Nephron progenitor cell (in vitro differentiated cells): Measurements from ENCODE around the gene EMC1.

Experiments used
- DNase-seq: peaks from one replicate; pipeline ENCODE4 v3.0.0; 2021
- H3K27ac Mint-ChIP-seq: 2 replicates; pipeline ENCODE4 v1.8.0; 2021; ENCODE audit warnings: mild to moderate bottlenecking, moderate library complexity, mixed read lengths
- H3K27me3 Mint-ChIP-seq: 2 replicates; pipeline ENCODE4 v1.8.0; 2021; ENCODE audit warnings: mild to moderate bottlenecking, low read depth, mixed read lengths; ENCODE audit not compliant: poor library complexity
- H3K36me3 Mint-ChIP-seq: 2 replicates; pipeline ENCODE4 v1.8.0; 2021; ENCODE audit warnings: low read depth, mixed read lengths
- H3K4me1 Mint-ChIP-seq: 2 replicates; pipeline ENCODE4 v1.8.0; 2021; ENCODE audit warnings: mixed read lengths
- H3K4me3 Mint-ChIP-seq: 2 replicates; pipeline ENCODE4 v1.8.0; 2021; ENCODE audit warnings: mild to moderate bottlenecking, moderate library complexity, mixed read lengths
- H3K9me3 Mint-ChIP-seq: 2 replicates; pipeline ENCODE4 v1.8.0; 2021; ENCODE audit warnings: mild to moderate bottlenecking, moderate library complexity, mixed read lengths
- CTCF ChIP-seq: fragments of 200-600 bp; sonication (generic); IDR thresholded peaks from 2 replicates; pipeline ENCODE4 v1.5.0; 2021; ENCODE audit warnings: antibody characterized with exemption

EMC1 gene

GRCh38 chr1:19254416-19254815, 3.1 kb upstream of the EMC1 start:
- Mint-ChIP-seq H3K27me3 (peaks cover 3% of the 10 kb centered on the region), H3K27ac (no peak overlapping the region), H3K36me3 (peaks cover 11% of the 10 kb centered on the region), H3K4me1 (peaks cover 29% of the 10 kb centered on the region), H3K9me3 (no peaks in the 10 kb centered on the region), H3K4me3 (no peak overlapping the region)
- no peak for TF ChIP-seq CTCF
- no peak for DNase-seq

- H3K27me3 Mint-ChIP-seq: peaks cover 3% of the 10 kb centered on the region
- H3K4me3 Mint-ChIP-seq: peak overlapping the region; percentile 99
- peaks cover 29% of the 10 kb centered on the region for H3K4me1 Mint-ChIP-seq
- peak; percentile 38 for DNase-seq
- peak overlapping the region; percentile 98 for H3K27ac Mint-ChIP-seq
- H3K36me3 Mint-ChIP-seq: no peaks in the 10 kb centered on the region
- H3K9me3 Mint-ChIP-seq: no peaks in the 10 kb centered on the region
- TF ChIP-seq CTCF: no peak
These were observed 557 bp downstream of the EMC1 start for GRCh38 chr1:19250629-19251304.

GRCh38 chr1:19240673-19241538, 10.4 kb downstream of the EMC1 start:
- Mint-ChIP-seq H3K27ac (no peak overlapping the region), H3K36me3 (peaks cover 46% of the 10 kb centered on the region), H3K27me3 (no peaks in the 10 kb centered on the region), H3K9me3 (no peaks in the 10 kb centered on the region), H3K4me3 (no peak overlapping the region), H3K4me1 (no peaks in the 10 kb centered on the region)
- peak; percentile 70 for DNase-seq
- TF ChIP-seq CTCF: peak; percentile 92

GRCh38 chr1:19239876-19240275, 11.4 kb downstream of the EMC1 start:
- no peak for TF ChIP-seq CTCF
- Mint-ChIP-seq H3K27me3 (no peaks in the 10 kb centered on the region), H3K4me3 (no peak overlapping the region), H3K36me3 (peaks cover 45% of the 10 kb centered on the region), H3K27ac (no peak overlapping the region), H3K4me1 (no peaks in the 10 kb centered on the region), H3K9me3 (no peaks in the 10 kb centered on the region)
- no peak for DNase-seq

- Mint-ChIP-seq H3K36me3 (peaks cover 50% of the 10 kb centered on the region), H3K4me1 (no peaks in the 10 kb centered on the region)
- no peak for TF ChIP-seq CTCF
These were observed 17.1 kb downstream of the EMC1 start for GRCh38 chr1:19234224-19234623.

More at GRCh38 chr1:19234224-19234623, 17.1 kb downstream of the EMC1 start:
- H3K4me3 Mint-ChIP-seq: no peak overlapping the region
- no peaks in the 10 kb centered on the region for H3K9me3 Mint-ChIP-seq
- no peak for DNase-seq
- no peak overlapping the region for H3K27ac Mint-ChIP-seq
- H3K27me3 Mint-ChIP-seq: no peaks in the 10 kb centered on the region
